ENCODE results near the gene MIA. TPM values are rescaled to one million over a fixed set of nuclear protein-coding genes. Genes with fewer than 3 reads are reported as not detected.

Gene MIA
- total and polyA plus RNA-seq, 2 of the 8 experiments (the other 6 are each of a cell fraction or from before 2014, with no cell fraction given): not detected

GRCh38 chr19:40783711-40784110 is 8.4 kb downstream of the MIA start:
- Histone ChIP-seq H3K4me2 (ENCODE audit: insufficient read depth in 1 of 2, low read depth in 2 of 2, low read length in 2 of 2) (no peak overlapping the region), H2BK12ac (ENCODE audit: low read depth, low read length) (no peak overlapping the region), H3K4ac (replicated peaks; ENCODE audit: insufficient read length, low read depth, low read length) (no peak overlapping the region), H3K56ac (replicated peaks; ENCODE audit: insufficient read length, low read depth, low read length) (no peak overlapping the region), H3K4me3 (ENCODE audit: extremely low read depth in 1 of 4, insufficient read depth in 2 of 4, low read depth in 3 of 4, low read length in 4 of 4) (no peak overlapping the region), H4K8ac (ENCODE audit: extremely low read depth, insufficient read depth, low read length) (no peak overlapping the region), H3K27ac (ENCODE audit: low read depth, low read length) (no peak overlapping the region), H3K23me2 (ENCODE audit: low read depth, low read length) (peaks cover 3% of the 10 kb centered on the region; the same call in 1 of the 2 replicates), H3K18ac (ENCODE audit: extremely low read depth, low read length) (no peak overlapping the region), H2BK120ac (replicated peaks; ENCODE audit: low read depth, low read length) (no peak overlapping the region), H3K14ac (ENCODE audit: insufficient read length) (no peak overlapping the region), H3K79me2 (ENCODE audit: control insufficient read depth in 1 of 2, insufficient read depth in 2 of 2, low read length in 2 of 2) (no peaks in the 10 kb centered on the region), H4K91ac (replicated peaks; ENCODE audit: insufficient read length, low read length) (no peak overlapping the region), H2BK20ac (ENCODE audit: low read length) (no peak overlapping the region), H2AFZ (ENCODE audit: low read length) (no peak overlapping the region), H3K4me1 (replicated peaks in 1 of 4; ENCODE audit: control insufficient read depth in 3 of 4, insufficient read depth in 4 of 4, low read length in 3 of 4) (peaks cover 0 to 4% (median 1%) of the 10 kb centered on the region in 4 experiments; a peak in 2 of 7 replicates), H3K9ac (replicated peaks in 1 of 4; ENCODE audit: extremely low read depth in 1 of 4, low read depth in 3 of 4, low read length in 3 of 4) (no peak overlapping the region), H4K20me1 (replicated peaks in 1 of 2; ENCODE audit: control insufficient read depth in 1 of 2, insufficient read depth in 2 of 2, low read length in 2 of 2) (no peaks in the 10 kb centered on the region), H3K79me1 (ENCODE audit: low read depth, low read length) (no peaks in the 10 kb centered on the region), H2BK5ac (ENCODE audit: low read depth, low read length) (no peak overlapping the region), H2AK5ac (ENCODE audit: low read depth, low read length) (no peak overlapping the region), H4K5ac (ENCODE audit: insufficient read length, low read depth, low read length) (no peak overlapping the region), H3K27me3 (replicated peaks in 1 of 4; ENCODE audit: control insufficient read depth in 3 of 4, extremely low read depth in 1 of 4, insufficient read depth in 3 of 4, low read length in 3 of 4) (no peaks in the 10 kb centered on the region), H2BK15ac (ENCODE audit: low read length) (no peak overlapping the region), H3K23ac (ENCODE audit: insufficient read length) (no peak overlapping the region), H3K9me3 (ENCODE audit: insufficient read depth in 2 of 2, low read depth in 1 of 2, low read length in 1 of 2) (no peaks in the 10 kb centered on the region), H3K36me3 (ENCODE audit: control insufficient read depth in 2 of 4, insufficient read depth in 4 of 4, low read length in 3 of 4) (no peaks in the 10 kb centered on the region)
- POLR2A ChIA-PET (ENCODE audit: partially characterized antibody): no interaction called here
- CTCF ChIA-PET (ENCODE audit: partially characterized antibody): no interaction called here
- FAIRE-seq (no peak), DNase-seq (ENCODE audit: low read depth in 1 of 2, low spot score in 2 of 2) (no peak)
- no peak for TF ChIP-seq POLR2AphosphoS5 (IDR thresholded peaks at IDR 0.05; ENCODE audit: low read depth, low read length)
- no peak for TF ChIP-seq RXRA (IDR thresholded peaks at IDR 0.05; ENCODE audit: insufficient read depth, low read depth, low read length)
- TF ChIP-seq CTBP2 (IDR thresholded peaks at IDR 0.05; ENCODE audit: borderline replicate concordance, insufficient read depth, insufficient read length, low read length): no peak
- no peak for TF ChIP-seq POLR2A (IDR thresholded peaks at IDR 0.05; ENCODE audit: control extremely low read depth in 1 of 2, low read depth in 2 of 2, low read length in 2 of 2)
- TF ChIP-seq SP4 (IDR thresholded peaks at IDR 0.05; ENCODE audit: low read length): no peak
- no peak for TF ChIP-seq JUND (IDR thresholded peaks at IDR 0.05; ENCODE audit: low read length)
- no peak for TF ChIP-seq TCF12 (IDR thresholded peaks at IDR 0.05; ENCODE audit: low read depth, low read length)
- WGBS, 2 experiments (ENCODE audit: extremely low coverage in 1 of 2, insufficient coverage in 1 of 2, insufficient read length in 1 of 2, insufficient replicate concordance in 2 of 2, low coverage in 1 of 2, low lambda C conversion rate in 2 of 2, missing lambda C conversion rate in 1 of 2): 92% methylated on average over 8 of the region's 14 CpGs; no CpG with 5 or more reads in 1 of the 2 experiments

All from H1 (cell line).